GM10266 (cell line): ENCODE data around the gene ROGDI.

Experiments
- DNase-seq: peaks from one replicate; pipeline ENCODE4 v3.0.0; 2012; ENCODE audit errors: extremely low spot score
- TF ChIP-seq, protein P1 (sequence below): IDR thresholded peaks from 2 replicates; pipeline ENCODE4 v1.5.1; 2012; ENCODE audit warnings: mild to moderate bottlenecking, low read depth; ENCODE audit not compliant: control insufficient read depth, insufficient read depth; ENCODE audit errors: missing control alignments

The ROGDI gene, protein sequence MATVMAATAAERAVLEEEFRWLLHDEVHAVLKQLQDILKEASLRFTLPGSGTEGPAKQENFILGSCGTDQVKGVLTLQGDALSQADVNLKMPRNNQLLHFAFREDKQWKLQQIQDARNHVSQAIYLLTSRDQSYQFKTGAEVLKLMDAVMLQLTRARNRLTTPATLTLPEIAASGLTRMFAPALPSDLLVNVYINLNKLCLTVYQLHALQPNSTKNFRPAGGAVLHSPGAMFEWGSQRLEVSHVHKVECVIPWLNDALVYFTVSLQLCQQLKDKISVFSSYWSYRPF

DNA sequence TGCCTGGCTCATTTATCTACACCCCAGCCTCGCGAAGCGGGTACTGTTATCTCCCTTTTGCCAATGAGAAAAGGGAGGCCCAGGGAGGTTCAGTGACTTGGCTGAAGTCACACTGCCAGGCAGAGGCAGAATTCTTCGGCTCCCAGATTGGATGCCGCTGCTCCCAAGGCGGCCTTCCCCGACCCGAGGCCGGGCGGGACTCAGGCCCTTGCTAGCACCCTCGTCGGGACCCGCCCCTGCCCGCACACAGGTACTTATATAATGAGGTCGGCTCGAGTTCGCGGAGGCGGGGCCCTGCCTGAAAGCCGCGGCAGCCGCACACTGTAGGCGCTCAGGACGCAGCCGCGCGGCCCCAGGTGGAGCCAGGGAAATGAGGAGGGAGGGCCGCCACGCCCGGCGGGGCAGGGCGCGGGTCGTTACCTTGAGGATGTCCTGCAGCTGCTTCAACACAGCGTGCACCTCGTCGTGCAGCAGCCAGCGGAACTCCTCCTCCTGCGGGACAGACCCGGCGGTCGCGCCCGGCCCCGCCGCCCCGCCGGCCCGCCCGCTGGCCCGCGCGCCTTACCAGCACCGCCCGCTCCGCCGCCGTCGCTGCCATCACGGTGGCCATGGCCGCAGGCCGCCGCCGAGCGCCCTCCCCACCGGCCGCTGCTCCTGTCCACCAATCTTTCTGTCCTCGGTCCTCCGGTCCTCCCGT lies at the start of gene ROGDI:
TSS of gene ROGDI (minus strand) at position 672 of the 697 bp plus-strand sequence. CDS start at position 610, 62 bp downstream.
- DNase-seq: peak; percentile 87

DNA sequence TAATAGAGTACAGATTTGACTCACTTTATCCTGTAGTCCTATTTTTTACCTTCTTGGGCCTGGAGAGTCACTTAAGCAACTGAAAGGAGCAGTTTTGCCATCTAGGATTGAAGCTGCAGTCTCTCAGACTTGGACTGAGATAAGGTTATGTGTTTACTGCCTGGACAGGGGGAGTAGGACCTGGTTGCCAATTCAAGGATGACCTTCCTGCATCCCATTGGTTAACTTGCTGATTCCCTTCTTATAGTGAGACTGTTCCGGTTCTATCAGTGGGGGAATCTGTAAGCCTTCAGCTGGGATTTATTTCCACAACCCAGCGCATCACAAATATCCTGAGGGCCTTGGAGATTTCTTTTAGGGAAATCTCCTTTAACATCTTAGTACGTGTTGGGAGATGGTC lies 47.8 kb upstream of the ROGDI start:
- DNase-seq: no peak
- TF ChIP-seq, protein P1, sequence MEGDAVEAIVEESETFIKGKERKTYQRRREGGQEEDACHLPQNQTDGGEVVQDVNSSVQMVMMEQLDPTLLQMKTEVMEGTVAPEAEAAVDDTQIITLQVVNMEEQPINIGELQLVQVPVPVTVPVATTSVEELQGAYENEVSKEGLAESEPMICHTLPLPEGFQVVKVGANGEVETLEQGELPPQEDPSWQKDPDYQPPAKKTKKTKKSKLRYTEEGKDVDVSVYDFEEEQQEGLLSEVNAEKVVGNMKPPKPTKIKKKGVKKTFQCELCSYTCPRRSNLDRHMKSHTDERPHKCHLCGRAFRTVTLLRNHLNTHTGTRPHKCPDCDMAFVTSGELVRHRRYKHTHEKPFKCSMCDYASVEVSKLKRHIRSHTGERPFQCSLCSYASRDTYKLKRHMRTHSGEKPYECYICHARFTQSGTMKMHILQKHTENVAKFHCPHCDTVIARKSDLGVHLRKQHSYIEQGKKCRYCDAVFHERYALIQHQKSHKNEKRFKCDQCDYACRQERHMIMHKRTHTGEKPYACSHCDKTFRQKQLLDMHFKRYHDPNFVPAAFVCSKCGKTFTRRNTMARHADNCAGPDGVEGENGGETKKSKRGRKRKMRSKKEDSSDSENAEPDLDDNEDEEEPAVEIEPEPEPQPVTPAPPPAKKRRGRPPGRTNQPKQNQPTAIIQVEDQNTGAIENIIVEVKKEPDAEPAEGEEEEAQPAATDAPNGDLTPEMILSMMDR: no peak

More for the DNA sequence above, at the start of gene ROGDI:
- TF ChIP-seq, protein P1: no peak

DNA sequence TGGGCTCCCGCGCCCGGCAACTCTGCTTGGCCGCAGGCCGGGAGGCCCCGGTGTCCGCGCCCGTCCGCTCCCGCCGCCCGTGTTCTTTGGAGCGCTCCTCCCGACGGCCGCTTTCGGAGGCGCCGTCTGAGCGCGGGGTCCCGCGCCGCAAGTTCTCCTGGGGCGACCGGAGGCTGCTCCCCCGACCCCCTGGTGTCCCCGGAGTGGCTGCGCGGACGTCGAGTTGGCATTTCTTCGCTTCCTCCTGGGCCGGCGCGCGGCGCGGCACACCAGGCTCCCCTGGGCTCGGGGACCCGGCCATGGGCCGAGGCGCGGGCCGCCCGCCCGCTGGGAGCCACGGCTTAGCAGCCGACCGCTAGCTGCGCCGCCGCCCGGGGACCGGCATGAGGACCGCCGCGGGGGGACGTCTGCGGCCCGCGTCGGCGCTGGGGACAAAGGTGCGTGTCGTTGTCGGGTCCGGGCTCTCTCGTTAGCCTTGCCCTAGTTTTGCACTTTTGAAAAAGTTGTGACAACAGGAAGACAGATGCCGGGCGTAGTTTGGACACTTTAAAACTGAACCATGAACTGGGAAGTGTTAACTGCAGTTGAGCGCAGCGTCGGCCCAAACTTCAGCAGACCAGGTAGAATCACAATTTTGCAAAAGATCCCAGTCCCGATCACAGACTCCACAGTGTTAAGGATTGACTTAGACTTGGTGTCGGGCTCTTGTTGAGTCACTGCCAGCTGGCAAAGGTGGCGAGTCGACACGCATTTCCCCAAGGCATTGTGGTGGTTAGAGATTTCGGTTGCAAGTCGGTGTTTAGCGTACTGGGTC lies 45.5 kb upstream of the ROGDI start:
- TF ChIP-seq, protein P1: no peak
- no peak for DNase-seq

DNA sequence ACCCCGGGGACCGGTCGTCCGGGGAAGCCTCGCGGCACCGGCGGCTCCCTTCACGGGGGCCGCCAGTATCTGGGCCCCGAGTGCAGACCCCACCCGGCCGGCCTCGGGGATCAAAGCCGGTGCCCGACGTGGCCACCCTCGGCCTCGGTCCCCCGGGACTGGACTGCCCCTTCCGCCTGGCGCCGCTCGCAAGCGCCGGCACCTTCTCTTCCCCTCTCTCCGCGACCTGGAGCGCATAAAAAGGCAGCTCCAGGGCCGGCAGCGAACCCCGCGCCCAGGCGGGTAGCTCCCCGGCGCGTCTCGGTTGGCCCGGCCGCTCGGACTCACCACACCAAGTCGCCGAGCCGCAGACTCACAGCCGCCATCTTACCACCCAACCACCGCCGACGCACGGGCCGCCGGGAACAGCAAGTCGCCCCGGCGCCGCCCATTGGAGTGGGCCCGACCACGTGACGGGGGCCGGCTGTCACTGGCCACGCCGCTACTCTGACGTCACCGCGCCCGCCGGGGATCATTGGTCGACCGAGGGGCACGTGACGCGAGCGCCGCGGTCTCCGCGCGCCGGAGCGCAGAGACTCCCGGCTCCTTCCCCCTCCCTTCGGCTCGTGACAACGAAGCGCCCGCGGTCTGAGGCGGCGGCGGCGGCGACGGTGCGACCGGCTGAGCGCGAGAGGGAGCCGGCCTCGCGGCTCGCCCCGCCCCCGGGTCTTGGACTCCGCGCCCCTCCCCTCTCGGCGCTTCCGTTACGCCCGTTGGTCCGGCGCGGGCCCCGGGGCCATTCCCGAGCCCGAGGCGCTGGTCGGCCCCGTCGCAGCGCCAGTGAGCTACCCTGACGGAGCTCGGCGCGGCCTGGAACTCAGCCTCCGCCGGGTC lies 44.7 kb upstream of the ROGDI start, which contains the start of the genes GLYR1 and UBN1:
TSS of gene GLYR1 (minus strand) at position 388 of the 873 bp plus-strand sequence. CDS start at position 365, 23 bp downstream.
TSS of gene UBN1 (plus strand) at position 581 of the 873 bp plus-strand sequence. CDS start 5,437 bp downstream, outside the sequence.
- peak; percentile 99 for DNase-seq
- TF ChIP-seq, protein P1: no peak

DNA sequence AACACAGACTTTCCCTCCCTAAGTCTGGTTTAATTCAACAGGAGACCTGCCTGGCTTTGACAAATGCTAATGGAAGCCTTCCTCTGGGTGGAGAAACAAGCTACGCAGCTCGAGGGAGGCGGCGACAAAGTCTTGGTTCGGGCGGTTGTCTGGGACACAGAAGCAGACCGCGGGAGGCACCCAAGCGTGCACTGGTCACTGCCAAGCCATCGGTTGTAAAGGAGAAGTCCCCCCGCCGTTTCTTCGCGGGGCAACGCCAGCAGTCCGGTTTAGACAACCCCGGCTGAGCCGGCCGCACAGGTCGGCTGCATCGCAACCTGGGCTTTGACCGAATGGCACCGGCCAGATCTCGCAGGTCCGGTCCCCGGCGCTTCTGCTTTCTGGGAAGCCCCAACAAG lies 44.1 kb upstream of the ROGDI start:
- TF ChIP-seq, protein P1: no peak
- DNase-seq: peak; percentile 51

DNA sequence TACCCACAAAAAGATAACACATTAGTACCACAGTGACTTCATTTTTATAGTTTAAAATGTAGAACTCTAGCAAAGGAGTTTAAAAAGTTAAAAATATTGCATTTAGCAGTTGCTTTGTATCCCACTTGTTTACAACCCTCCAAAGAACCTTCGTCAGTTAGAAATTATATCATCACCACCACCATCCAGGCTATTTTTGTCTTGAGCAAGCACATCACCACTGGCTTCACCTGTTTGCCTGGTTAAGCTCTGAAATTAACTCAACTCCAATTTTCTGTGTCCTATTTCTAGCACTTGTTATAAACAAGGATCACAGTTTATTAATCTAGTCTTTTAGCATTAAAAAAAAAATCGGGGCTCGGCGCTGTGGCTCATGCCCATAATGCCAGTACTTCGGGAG lies 38.6 kb upstream of the ROGDI start:
- DNase-seq: no peak
- TF ChIP-seq, protein P1: no peak
